Measurements from ENCODE around the gene SORBS2.
"Not testable (repeated sequence)": the region's sequence is repeated elsewhere in the genome, so short reads cannot be mapped to it uniquely, and the experiment has no call there.

DNA sequence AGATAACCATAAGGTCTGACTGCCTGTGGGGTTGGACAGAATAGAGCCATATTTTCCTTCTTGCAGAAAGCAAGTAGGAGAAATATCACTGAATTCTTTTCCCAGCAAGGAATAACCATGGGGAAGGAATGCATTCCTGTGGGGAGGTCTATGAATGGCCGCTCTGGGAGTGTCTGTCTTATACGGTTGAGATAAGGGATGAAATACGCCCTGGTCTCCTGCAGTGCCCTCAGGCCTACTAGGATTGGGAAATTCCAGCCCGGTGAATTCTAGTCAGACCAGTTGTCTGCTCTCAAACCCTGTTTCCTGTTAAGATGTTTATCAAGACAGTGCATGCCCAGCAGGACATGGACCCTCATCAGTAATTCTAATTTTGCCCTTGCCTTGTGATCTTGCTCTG, 45.6 kb upstream of the SORBS2 start:
- TF ChIP-seq EZH2 (IDR thresholded peaks at IDR 0.05; ENCODE audit: borderline replicate concordance, low read depth, low read length, severe bottlenecking): not testable (repeated sequence)
- TF ChIP-seq, protein P1, sequence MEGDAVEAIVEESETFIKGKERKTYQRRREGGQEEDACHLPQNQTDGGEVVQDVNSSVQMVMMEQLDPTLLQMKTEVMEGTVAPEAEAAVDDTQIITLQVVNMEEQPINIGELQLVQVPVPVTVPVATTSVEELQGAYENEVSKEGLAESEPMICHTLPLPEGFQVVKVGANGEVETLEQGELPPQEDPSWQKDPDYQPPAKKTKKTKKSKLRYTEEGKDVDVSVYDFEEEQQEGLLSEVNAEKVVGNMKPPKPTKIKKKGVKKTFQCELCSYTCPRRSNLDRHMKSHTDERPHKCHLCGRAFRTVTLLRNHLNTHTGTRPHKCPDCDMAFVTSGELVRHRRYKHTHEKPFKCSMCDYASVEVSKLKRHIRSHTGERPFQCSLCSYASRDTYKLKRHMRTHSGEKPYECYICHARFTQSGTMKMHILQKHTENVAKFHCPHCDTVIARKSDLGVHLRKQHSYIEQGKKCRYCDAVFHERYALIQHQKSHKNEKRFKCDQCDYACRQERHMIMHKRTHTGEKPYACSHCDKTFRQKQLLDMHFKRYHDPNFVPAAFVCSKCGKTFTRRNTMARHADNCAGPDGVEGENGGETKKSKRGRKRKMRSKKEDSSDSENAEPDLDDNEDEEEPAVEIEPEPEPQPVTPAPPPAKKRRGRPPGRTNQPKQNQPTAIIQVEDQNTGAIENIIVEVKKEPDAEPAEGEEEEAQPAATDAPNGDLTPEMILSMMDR (IDR thresholded peaks at IDR 0.05; ENCODE audit: borderline replicate concordance, extremely low read depth, low read length, poor library complexity, severe bottlenecking): not testable (repeated sequence)

All from DND-41 (cell line).